Measurements from ENCODE around the gene BAIAP2L1. TPM values are rescaled to one million over a fixed set of nuclear protein-coding genes. Genes with fewer than 3 reads are reported as not detected.

BAIAP2L1 gene
- total and polyA plus RNA-seq, 2 donors (not counting 3 experiments of a cell fraction or from before 2014, with no cell fraction given): 0.32 to 1.1 TPM

GRCh38 chr7:98334081-98334480 lies 66.8 kb downstream of the BAIAP2L1 start:
- TF ChIP-seq EZH2 (IDR thresholded peaks at IDR 0.05; ENCODE audit: borderline replicate concordance, low read depth, low read length, severe bottlenecking) (no peak), POLR2A (IDR thresholded peaks at IDR 0.05; ENCODE audit: low read depth, low read length) (no peak), POLR2AphosphoS5 (IDR thresholded peaks at IDR 0.05; ENCODE audit: insufficient read depth, low read depth, low read length) (no peak), FOS (IDR thresholded peaks at IDR 0.05; ENCODE audit: borderline replicate concordance, insufficient read depth, low read length) (no peak), JUN (IDR thresholded peaks at IDR 0.05; ENCODE audit: borderline replicate concordance, insufficient read depth, insufficient read length, low read depth) (no peak), MAX (IDR thresholded peaks at IDR 0.05; ENCODE audit: insufficient read depth, insufficient read length) (no peak), GATA2 (IDR thresholded peaks at IDR 0.05; ENCODE audit: insufficient read depth, insufficient read length, low read depth, low read length) (no peak), MYC (IDR thresholded peaks at IDR 0.05; ENCODE audit: low read depth, low read length) (no peak)
- TF ChIP-seq, protein P1, sequence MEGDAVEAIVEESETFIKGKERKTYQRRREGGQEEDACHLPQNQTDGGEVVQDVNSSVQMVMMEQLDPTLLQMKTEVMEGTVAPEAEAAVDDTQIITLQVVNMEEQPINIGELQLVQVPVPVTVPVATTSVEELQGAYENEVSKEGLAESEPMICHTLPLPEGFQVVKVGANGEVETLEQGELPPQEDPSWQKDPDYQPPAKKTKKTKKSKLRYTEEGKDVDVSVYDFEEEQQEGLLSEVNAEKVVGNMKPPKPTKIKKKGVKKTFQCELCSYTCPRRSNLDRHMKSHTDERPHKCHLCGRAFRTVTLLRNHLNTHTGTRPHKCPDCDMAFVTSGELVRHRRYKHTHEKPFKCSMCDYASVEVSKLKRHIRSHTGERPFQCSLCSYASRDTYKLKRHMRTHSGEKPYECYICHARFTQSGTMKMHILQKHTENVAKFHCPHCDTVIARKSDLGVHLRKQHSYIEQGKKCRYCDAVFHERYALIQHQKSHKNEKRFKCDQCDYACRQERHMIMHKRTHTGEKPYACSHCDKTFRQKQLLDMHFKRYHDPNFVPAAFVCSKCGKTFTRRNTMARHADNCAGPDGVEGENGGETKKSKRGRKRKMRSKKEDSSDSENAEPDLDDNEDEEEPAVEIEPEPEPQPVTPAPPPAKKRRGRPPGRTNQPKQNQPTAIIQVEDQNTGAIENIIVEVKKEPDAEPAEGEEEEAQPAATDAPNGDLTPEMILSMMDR (IDR thresholded peaks at IDR 0.05; ENCODE audit: extremely low read depth in 1 of 2, insufficient read depth in 1 of 2, low read depth in 1 of 2, low read length in 2 of 2): no peak
- peaks cover 0 to under 1% of the 10 kb centered on the region in 2 experiments for H3K27me3 ChIP-seq (ENCODE audit: control insufficient read depth in 2 of 2, insufficient read depth in 2 of 2, low read length in 2 of 2)
- no peak overlapping the region for H2AFZ ChIP-seq (ENCODE audit: low read depth, low read length)
- no peaks in the 10 kb centered on the region for H3K4me1 ChIP-seq (ENCODE audit: control insufficient read depth, extremely low read depth, insufficient read depth, low read length)
- H3K4me2 ChIP-seq (ENCODE audit: insufficient read depth, low read length): no peak overlapping the region
- DNase-seq (ENCODE audit: low read depth, low spot score) (no peak), FAIRE-seq (no peak)
- no peaks in the 10 kb centered on the region for H3K79me2 ChIP-seq (ENCODE audit: control insufficient read depth, insufficient read depth, low read length)
- ChIA-PET CTCF (interaction anchor here (0.9 kb wide), 1 partner anchor 18 kb away, joined by 3 read pairs; no protein-coding TSS in a partner anchor), POLR2A (no interaction called here)
- H3K36me3 ChIP-seq (ENCODE audit: control insufficient read depth in 2 of 2, extremely low read depth in 1 of 2, insufficient read depth in 2 of 2, low read length in 2 of 2): no peaks in the 10 kb centered on the region
- no peaks in the 10 kb centered on the region for H4K20me1 ChIP-seq (replicated peaks; ENCODE audit: control insufficient read depth, extremely low read depth, insufficient read depth, low read length)
- no peak overlapping the region for H3K27ac ChIP-seq (ENCODE audit: insufficient read depth, low read depth, low read length)
- no peak overlapping the region for H3K9ac ChIP-seq (replicated peaks; ENCODE audit: extremely low read depth, insufficient read depth, low read length)
- no peaks in the 10 kb centered on the region for H3K9me3 ChIP-seq (replicated peaks; ENCODE audit: control insufficient read depth, insufficient read depth, low read length)
- no peaks in the 10 kb centered on the region for H3K9me1 ChIP-seq (replicated peaks; ENCODE audit: control insufficient read depth, extremely low read depth, insufficient read depth, low read length)
- intact Hi-C loops (cut with micrococcal nuclease): no loop called here
- no TSS peak for BruUV-seq (replicated peaks)
- dilution Hi-C loops (cut with MboI; ENCODE audit: extremely low pct_ligation_motif_present, low sequenced_read_pairs): no loop called here
- H3K4me3 ChIP-seq (replicated peaks in 1 of 3; ENCODE audit: insufficient read depth in 1 of 3, low read depth in 1 of 3, low read length in 3 of 3): no peak overlapping the region

All from endothelial cell of umbilical vein (primary cell).